RPMI7951 (cell line): ENCODE results near the gene S100Z. TPM values are rescaled to one million over a fixed set of nuclear protein-coding genes. Genes with fewer than 3 reads are reported as not detected.
"Not testable (repeated sequence)": the region's sequence is repeated elsewhere in the genome, so short reads cannot be mapped to it uniquely, and the experiment has no call there.

Source experiments
- DNase-seq: peaks from one replicate; pipeline ENCODE4 v3.0.0-alpha.2; 2012; ENCODE audit warnings: low read depth
- total RNA-seq: library from RNA; depleted of rRNA; stranded (reverse); fragments of >200 nt; shearing (Covaris generic); gene quantifications from 2 replicates; pipeline ENCODE4 v1.2.3, GENCODE V29; 2014

S100Z gene
- total RNA-seq, 1 experiment from 2014 or later = 0.48 TPM

- DNase-seq = not testable (repeated sequence)
These were observed 23.4 kb upstream of the S100Z start for GRCh38 chr5:76826416-76826815.

GRCh38 chr5:76831110-76831452, 18.7 kb upstream of the S100Z start:
- DNase-seq = peak; percentile 91

GRCh38 chr5:76836181-76836580, 13.6 kb upstream of the S100Z start:
- DNase-seq = no peak

- peak; percentile 65 for DNase-seq
These were observed 13.2 kb upstream of the S100Z start for GRCh38 chr5:76836585-76836984.

GRCh38 chr5:76838481-76839261, 11.1 kb upstream of the S100Z start:
- peak; percentile 97 for DNase-seq

GRCh38 chr5:76841361-76841760, 8.5 kb upstream of the S100Z start:
- no peak for DNase-seq

GRCh38 chr5:76845890-76846289, 3.9 kb upstream of the S100Z start:
- DNase-seq = no peak

GRCh38 chr5:76850543-76851145, 830 bp downstream of the S100Z start:
- DNase-seq = no peak

GRCh38 chr5:76851728-76852369, 2.0 kb downstream of the S100Z start:
- DNase-seq = no peak

GRCh38 chr5:76852772-76853171, 3.0 kb downstream of the S100Z start:
- no peak for DNase-seq

- not testable (repeated sequence) for DNase-seq
These were observed 3.9 kb downstream of the S100Z start for GRCh38 chr5:76853741-76854140.

GRCh38 chr5:76854644-76855043, 4.8 kb downstream of the S100Z start:
- DNase-seq = no peak

- not testable (repeated sequence) for DNase-seq
These were observed 5.7 kb downstream of the S100Z start for GRCh38 chr5:76855501-76855900.

- no peak for DNase-seq
These were observed 6.1 kb downstream of the S100Z start for GRCh38 chr5:76855961-76856360.

GRCh38 chr5:76856800-76857199, 7.0 kb downstream of the S100Z start:
- DNase-seq = not testable (repeated sequence)

GRCh38 chr5:76859591-76860247, 9.9 kb downstream of the S100Z start:
- no peak for DNase-seq

GRCh38 chr5:76861612-76862011, 11.8 kb downstream of the S100Z start:
- DNase-seq = no peak

- no peak for DNase-seq
These were observed 13.2 kb downstream of the S100Z start for GRCh38 chr5:76863001-76863400.

- DNase-seq = no peak
These were observed 16.7 kb downstream of the S100Z start for GRCh38 chr5:76866503-76866902.

- DNase-seq = peak; percentile 29
These were observed 17.2 kb downstream of the S100Z start for GRCh38 chr5:76867038-76867437.

- DNase-seq = peak; percentile 64
These were observed 18.2 kb downstream of the S100Z start for GRCh38 chr5:76867827-76868693.
